NCI-H1930 (cell line): ENCODE data around the gene DYNLT5.
A peak's percentile ranks its signal among the peaks of the same experiment; 100 is the strongest.
"Not testable (repeated sequence)": the region's sequence is repeated elsewhere in the genome, so short reads cannot be mapped to it uniquely, and the experiment has no call there.

Source experiments
- DNase-seq, 2 experiments: peaks; one replicate each; lab custom pipeline; 2025; lab: John Stamatoyannopoulos, UW

Gene DYNLT5, protein sequence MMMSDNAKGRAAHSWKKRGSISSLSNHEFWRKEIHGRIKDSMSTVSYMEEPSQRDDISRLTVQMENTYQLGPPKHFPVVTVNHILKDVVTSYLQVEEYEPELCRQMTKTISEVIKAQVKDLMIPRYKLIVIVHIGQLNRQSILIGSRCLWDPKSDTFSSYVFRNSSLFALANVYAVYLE

DNA sequence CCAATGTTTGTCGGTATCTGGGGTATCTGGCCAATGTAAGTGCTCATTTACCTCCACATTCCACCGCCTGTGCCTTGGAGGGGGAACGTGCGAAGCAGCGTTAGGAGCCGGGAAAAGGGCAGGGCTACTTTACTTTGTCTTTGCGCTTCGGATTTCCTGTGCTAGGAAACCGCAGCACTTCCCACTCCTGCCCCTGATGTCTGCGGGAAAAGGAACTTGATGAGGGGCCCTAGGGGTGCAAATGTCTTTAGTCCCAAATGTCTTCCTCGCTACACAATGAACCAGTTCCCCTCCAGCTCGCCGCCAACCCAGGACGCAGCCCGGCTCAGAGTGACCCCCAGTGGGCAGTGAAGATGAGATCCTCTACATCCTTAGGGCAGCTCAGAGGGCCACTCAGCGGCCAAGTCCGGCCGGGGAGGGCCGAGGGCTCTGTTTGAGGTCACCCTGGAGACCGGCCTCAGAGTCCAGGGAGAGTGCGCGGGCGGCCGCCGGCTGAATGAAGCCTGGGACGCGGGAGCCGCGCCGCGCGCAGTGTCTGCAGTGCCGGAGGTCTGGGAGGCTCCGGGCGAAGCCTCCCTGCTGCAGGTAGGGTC lies at the start of gene DYNLT5:
Gene DYNLT5 (plus strand): TSS at position 460 of the 593 bp plus-strand sequence. CDS start 2,200 bp downstream, outside the sequence.
- DNase-seq = no peak

DNA sequence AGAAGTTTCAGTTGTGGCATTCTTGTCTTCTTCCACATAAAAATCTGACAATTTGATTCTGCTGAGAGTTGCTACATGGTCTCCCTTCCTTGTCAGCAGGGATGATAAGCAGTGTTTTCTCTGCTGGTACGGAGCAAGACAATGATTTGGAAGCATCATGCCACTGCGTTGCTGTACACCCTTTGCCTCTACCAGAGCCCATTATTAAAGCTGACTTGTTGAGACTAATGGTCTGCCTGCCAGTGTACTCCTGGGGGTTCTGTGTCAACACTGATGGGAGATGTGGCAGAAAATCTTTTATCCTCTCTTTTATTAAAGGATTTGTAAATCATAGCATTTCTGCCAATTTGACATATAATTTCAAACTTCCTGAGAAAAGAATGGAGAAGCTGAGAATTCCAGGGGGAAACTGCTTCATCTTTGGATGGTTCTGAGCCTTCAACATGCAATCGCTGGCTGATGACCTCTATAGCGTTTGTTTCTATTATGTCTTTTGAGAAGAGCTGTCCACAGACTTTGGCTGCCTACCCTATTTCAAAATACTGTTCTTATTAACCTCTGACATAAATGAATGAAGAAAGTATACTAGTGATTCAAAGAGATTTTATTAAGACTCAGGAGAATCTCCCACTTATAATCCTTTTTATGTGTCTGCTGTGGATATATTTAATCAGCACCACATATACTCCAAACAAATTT lies 47.9 kb upstream of the DYNLT5 start:
- DNase-seq = no peak

DNA sequence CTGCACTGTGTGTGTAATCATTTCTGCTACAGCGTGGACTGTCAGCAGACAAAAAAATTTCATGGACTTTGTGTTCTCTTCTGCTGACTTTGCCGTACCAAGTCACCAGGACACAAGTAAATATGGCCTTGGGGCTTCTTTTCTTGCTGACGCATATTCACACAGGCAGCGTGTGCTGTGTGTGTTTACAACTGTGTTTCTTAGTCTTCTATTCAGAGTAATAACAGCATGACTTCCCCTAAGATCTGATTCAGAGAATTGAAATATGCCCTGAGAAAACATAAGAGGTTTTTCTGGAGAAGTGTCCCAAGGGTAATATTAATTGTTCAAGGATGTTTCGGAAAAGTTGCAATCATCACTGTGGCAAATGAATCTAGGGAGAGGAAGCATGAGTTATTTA lies 47.1 kb upstream of the DYNLT5 start:
- DNase-seq = peak in 1 of 2 experiments; percentile 47

DNA sequence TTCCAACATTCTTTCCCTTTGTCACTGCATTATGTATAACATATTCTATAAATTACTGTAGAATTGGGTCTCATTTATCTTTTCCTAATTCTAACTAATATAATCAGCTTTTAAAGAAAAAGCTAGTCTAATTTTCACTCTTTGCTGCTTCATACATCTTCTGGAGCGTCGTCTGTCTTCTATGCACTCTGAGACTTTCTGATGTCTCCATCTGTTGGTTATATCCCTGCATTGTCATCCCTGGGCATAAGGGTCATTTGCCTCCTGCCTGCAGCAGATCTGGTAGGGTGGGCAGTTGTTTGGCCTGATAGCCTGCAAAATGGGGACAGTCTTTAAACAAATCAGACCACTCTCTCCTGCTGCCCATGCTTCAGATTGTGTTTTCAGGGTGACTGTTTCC lies 40.8 kb upstream of the DYNLT5 start:
- no peak for DNase-seq

DNA sequence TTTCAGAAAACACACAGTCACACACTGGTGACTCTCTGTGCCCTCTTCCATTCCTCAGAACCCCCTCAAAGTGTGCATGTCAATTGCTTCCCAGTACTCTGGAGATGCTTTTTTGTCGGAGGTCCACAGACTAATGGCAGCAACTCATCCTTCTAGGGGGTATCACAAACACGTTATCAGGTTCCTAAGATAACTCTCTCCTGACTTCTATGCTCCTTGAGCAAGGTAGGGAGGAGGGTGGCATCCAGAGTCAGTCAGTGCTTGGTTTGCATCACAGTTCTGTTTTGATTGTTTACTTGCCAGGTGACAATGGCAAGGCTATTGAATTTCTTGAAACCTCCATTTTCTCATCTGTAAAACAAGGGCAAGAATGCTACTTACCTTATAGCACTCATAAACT lies 39.4 kb upstream of the DYNLT5 start:
- no peak for DNase-seq

DNA sequence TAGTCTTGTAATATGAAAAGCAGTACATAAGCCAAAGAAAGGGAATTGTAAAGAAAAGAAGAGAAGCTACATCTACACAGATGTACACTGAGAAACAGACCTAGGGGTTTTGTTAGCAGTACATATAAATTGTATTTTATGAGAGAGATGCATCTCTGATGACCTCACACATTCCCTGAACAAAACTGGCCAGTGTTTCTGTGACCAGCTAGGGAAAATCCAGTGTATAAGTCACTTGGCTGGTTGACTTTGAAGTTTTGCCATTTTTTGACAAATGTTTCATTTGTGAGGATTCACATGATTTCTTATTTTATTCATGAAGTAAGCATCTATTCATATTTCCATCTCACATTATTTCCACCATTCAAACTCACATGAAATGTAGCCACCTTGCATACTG lies 28.3 kb upstream of the DYNLT5 start:
- DNase-seq = no peak

DNA sequence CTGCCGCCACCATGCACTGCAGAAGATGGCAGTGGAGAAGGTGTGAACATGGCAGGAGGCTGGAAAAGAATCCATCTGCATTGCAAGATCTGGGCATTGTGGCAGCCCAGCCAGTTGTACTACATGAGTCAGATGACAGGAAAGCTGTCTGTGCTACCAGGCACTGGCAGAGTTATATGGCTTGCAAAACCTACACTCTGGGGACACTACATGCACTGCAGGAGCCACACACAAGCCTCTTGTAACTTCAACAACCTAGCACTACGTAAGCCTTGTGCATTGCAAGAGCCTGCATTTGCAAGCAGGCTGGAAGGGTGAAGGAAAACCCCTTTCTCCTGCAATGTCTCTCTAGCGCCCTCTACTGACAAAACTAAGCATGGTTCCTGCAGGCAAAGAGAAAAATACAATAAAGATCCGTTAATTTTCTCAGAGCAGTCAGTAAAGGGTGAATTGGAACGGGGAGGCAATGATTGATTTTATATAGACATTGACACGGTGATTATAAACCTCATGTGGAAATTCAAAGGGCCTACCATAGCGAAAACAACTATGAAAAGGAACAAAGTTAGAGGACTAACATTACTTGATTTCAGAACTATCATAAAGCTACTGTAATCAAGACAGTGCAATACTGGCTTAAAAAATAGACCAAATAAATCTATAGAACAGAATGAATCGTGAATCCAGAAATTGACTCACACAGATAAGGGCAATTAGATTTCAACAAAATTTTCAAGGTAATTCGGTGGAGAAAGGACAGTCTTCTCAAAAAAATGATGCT lies 26.2 kb upstream of the DYNLT5 start:
- peak in 1 of 2 experiments; percentile 31 for DNase-seq

DNA sequence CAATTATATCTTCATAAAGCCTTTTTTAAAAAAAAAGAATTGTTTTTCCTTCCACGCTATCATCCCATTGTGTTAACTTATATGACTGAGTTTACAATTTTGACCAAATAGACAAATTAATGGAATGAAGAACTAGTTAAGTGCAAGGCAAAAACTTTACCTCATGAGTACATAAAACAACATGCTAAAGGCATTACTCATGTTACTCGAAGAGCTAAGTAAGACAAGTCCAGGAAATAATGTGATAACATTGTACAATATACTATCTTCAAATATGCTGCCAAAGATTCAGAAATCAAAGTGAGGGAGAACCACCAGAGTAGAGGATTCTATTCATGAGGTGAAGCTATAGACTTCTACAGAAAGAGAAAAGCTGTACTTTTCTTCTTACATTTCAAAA lies 24.2 kb upstream of the DYNLT5 start:
- DNase-seq = no peak

DNA sequence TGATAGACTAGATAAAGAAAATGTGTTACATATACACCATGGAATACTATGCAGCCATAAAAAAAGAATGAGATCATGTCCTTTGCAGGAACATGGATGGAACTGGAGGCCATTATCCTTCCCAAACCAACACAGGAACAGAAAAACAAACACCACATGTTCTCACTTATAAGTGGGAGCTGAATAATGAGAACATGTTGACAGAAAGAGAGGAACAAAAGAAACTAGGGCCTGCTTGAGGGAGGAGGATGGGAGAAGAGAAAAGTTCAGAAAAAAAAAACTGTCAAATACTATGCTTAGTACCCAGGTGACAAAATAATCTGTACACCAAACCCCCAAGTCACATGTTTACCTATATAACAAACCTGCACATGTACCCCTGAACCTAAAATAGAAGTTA lies 23.5 kb upstream of the DYNLT5 start:
- not testable (repeated sequence) for DNase-seq

DNA sequence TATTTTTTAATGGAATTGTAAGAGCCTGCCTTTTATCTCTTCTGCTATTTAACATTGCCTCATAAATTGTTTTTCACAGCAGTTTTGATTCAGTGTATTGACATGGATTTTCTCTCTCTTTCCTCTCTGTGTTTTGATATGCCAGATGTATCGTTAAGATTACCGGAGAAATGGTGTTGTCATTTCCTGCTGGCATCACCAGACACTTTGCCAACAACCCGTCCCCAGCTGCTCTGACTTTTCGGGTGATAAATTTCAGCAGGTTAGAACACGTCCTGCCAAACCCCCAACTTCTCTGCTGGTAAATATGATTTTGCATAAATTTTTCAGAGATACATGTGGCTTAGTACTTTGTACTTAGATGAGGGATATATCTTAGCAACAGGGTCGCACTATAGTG lies 23.1 kb upstream of the DYNLT5 start:
- DNase-seq = no peak

DNA sequence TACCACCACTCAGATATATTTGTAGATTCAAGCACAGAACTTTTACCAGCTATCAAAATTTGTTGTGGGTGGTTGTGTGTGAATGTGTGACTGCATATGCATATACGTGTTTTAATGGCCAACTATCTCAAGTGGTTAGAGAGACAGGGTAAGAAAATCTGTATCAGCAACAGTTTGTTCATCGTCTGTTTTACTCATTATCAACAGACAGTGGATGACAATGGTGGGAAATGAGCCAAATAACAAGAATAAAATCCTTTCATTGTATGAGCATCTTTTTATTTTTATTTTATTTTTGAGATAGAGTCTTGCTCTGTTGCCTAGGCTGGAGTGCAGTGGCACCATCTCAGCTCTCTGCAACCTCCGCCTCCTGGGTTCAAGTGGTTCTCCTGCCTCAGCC lies 22.7 kb upstream of the DYNLT5 start:
- DNase-seq = no peak

DNA sequence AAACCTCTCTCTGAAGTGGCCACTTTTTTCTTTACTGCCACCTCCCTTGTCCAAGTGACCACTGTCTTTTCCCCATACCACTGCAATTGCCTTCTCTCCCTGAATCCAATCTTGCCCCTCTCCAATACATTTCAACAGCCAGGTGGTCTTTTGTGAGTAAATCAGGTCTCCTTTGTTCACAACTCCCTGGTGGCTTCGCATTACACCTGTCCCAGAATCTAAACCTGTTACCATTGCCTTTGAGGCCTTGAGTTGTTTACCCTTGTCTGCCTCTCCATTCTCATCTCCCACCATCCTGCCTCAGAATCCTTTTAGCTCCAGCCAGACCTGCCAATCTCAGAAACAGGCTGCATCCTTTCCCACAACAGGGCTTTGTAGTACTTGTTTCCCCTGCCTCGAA lies 21.8 kb upstream of the DYNLT5 start:
- DNase-seq = peak; percentile 62 to 83

DNA sequence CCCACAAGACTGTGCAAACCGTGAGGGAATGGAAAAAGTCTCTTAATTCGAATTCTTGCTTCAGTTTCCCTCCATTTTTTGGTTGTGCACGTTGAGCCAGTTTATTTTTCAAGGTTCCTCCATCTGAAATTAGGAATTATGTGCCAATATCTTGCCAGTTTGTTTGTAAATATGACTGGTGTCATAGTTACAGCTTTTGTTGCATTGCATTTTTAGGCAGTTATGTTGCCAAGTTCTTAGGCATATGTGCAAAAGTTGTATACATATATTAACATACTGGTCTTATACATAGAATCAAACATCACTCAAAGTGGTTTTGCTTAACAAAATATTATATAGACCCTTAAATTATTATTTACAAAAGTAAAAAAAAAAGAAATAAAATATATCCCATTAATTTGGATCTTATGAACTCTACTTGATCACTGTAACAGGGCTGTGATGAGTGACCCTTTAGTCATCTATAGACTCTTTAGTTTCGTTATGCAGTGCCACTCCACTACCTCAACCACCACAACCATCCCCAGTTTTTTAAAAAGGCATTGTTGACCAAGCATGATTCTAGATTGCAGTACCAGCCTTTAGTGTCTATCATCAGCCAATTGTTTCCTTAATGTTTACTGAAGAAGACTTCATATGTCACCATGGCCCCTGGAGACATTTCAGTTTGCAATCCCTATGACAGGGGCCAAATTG lies 20.9 kb upstream of the DYNLT5 start:
- DNase-seq = no peak

DNA sequence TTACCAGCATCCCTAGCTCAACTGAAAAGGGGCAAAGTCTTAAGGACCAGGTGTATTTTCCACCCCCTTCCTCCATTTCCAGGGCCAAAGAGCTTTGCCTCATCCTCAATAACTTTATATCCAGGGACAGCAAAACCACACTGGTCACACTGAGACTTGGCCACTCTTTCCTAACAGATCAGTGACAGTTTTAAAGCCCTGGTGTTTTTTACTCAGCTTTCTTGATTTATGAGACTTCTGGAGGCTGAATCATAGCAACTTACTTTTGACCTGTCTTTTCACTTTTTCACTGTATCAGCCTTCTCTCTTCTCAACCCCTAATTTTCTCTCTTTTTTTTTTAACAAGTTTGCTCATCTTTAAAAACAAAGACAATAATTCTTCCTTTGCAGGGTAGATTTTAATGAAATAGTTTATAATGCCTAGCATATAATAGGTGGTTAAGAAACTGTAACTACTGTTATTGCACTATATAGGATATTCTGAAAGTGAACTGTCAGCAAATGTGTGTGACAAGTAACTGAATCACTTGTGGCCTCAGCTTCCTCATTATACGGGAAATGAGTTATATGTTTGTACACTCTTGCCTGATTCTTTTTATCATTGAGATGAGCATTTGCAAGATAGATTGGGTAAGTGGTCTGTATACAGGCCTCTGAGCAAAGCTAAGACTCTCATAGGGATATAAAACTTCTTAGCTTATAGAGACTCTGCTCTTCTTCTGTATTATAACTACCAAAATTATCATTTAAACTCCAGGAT lies 19.7 kb upstream of the DYNLT5 start:
- no peak for DNase-seq

DNA sequence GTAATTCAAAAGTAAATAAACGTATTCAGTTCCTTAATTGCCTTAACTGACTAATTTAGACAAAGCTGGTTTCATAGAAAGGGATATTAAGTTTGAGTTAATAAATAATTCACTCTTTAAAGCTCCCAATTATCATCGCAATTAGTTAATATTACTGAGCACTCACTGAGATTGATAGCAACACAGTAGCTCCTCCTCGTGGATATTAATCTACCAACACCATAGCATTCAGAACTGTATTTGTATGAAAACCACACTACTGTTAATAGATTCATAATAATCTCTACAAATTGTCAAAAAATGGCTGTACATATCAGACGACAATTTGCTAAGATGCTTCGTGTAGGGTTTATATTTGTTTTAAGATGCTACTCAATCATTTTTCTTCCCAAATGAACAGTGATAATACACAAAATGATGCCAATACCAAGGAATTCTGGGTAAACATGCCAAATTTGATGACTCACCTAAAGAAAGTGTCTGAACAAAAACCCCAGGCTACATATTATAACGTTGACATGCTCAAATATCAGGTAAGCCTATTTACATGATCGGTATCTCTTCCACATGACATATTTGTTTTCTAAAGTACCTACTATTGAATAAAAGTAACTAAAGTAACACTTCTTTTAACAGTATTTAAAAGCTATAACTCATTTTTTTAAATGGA lies 18.8 kb upstream of the DYNLT5 start:
- DNase-seq = no peak

DNA sequence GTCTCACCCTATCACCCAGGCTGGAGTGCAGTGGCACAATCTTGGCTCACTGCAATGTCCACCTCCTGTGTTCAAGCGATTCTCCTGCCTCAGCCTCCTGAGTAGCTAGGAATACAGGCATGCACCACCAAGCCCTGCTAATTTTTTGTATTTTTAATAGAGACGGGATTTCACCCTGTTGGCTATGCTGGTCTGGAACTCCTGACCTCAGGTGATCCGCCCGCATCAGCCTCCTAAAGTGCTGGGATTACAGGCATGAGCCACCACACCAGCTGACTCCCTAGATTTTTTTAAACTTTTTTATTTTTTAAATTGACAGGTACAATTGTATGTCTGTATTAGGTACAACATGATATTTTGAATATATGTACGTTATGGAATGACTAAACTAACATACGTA lies 17.7 kb upstream of the DYNLT5 start:
- DNase-seq = not testable (repeated sequence)

DNA sequence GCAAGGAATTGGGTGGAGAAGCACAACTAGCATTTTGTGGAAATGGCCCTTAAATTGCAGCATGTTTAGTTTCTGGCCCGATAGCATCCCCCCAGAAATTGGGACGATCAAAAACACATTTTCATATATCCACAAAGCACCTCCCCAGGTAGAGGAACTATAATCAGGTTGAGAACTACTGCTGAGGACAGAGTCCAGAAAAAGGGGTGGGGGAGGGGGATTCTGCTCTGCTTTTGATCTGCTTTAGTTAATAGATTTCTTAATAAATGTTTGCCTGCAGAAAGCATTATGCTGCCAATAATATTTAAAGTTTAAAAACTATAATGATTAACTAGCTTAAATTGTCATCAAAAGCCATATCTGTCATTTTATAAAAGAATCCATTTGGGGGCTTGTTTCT lies 14.4 kb upstream of the DYNLT5 start:
- no peak for DNase-seq

DNA sequence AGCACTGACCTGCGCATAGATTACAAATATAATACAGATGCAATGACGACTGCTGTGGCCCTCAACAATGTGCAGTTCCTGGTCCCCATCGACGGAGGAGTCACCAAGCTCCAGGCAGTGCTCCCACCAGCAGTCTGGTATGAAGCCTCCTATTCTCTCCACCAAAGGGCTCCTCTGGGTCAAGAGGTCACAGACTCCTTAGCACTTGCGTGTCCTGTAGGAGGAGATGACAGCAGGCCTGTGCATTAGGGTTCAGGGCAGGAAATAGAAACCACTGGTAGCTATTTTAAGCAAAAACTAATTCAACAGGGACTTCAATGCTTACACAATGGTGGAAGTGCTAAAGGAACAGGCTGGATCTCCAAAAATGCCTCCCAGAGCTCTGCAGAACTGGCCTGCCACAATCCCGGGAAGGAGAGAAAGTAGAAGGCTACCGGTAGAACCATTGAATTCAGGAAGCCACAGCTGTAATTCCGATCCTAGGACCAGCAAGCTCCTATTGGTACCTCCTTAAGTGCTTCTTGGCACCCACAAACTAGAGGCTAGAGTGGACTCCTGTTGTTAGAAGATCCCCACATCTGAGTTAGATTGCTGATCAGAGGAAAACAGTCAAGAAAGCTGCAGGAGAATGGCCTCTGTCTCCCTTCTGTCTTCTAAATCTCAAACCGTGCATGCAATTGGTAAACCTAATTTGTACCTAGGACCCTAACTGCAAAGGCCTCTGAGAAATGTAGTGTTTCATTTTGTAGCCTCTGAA lies 12.7 kb upstream of the DYNLT5 start:
- no peak for DNase-seq

DNA sequence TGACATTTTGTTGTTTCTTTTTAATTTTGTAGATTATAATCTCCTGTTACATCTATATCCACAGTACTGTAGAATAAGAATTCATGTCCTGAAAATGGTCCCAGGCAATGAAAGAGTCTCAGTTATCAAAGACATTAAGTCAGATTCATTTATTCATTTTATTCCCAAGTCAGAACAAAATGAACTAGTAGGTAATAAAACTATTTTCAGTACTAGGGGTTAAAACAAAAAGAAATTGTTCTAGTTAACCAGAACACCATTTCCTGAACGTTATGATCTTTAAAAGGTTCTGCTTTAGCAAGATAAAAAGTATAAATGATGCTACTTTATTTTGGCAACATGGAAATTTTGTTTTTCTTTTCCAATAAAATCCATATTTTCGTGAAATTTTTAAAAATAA lies 6.8 kb upstream of the DYNLT5 start:
- DNase-seq = no peak

DNA sequence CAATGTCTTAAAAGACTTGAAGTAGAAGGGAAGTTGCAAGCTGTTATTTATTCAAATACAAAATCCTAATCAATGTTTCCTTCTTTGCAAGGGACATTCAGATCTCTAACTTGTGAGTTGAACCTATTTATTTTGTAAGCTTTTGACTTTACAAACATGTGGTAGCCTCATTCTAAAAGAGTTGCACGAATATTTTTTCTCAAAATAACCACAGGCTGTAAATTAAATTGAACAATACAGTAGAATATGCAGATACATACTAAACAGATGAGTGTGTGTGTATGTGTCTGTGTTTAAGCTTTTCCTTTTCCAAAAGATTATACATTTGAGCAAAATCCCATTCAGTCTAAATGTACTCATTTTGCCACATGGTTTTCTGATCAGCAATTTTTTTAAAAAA lies 4.8 kb upstream of the DYNLT5 start:
- no peak for DNase-seq
